Right lobe of liver (tissue), 6 donors: ENCODE results near the gene ZMYND8. TPM values are rescaled to one million over a fixed set of nuclear protein-coding genes. Genes with fewer than 3 reads are reported as not detected.
"Not testable (repeated sequence)": the region's sequence is repeated elsewhere in the genome, so short reads cannot be mapped to it uniquely, and the experiment has no call there.

ENCODE experiments used
- ATAC-seq, 4 donors: fragments of 200-7000 bp; cut with Tn5 transposase; one replicate each; pipeline ENCODE4 v1.9.1; 2020; ENCODE audit warnings: mild to moderate bottlenecking in 4 of 4, moderate library complexity in 4 of 4
- DNase-seq, 3 donors: peaks; one replicate each; pipeline ENCODE4 v3.0.0-alpha.2; 2020
- H3K27ac ChIP-seq, 3 donors: fragments of 200-600 bp; one replicate each; pipeline ENCODE4 v1.8.0; 2022
- H3K27me3 ChIP-seq, 2 donors: fragments of 200-600 bp; one replicate each; pipeline ENCODE4 v1.8.0; 2022
- H3K36me3 ChIP-seq, 4 donors: fragments of 200-600 bp; sonication (generic) in 1 of 4; one replicate each; pipeline versions ENCODE4 v1.5.1 to v1.8.0; 2017 to 2022; ENCODE audit warnings: control low read depth in 1 of 4
- H3K4me1 ChIP-seq, 4 donors: fragments of 200-600 bp; sonication (generic) in 1 of 4; one replicate each; pipeline versions ENCODE4 v1.5.1 to v1.8.0; 2017 to 2022; ENCODE audit warnings: control low read depth in 1 of 4
- H3K4me3 ChIP-seq, 3 donors: fragments of 200-600 bp; one replicate each; pipeline ENCODE4 v1.8.0; 2022
- H3K9me3 ChIP-seq, 4 donors: fragments of 200-600 bp; sonication (generic) in 1 of 4; one replicate each; pipeline versions ENCODE4 v1.5.1 to v1.8.0; 2017 to 2022; ENCODE audit warnings: control low read depth in 1 of 4
- CTCF ChIP-seq, 4 donors: fragments of 200-600 bp in 3 of 4; fragments of 450-650 bp in 1 of 4; IDR thresholded peaks; one replicate each; pipeline versions ENCODE4 v1.5.1 to v1.8.0; 2016 to 2022; ENCODE audit warnings: antibody characterized with exemption in 4 of 4, mild to moderate bottlenecking in 2 of 4
- POLR2A ChIP-seq: fragments of 450-650 bp; IDR thresholded peaks from one replicate; pipeline ENCODE4 v1.6.1; 2017; ENCODE audit warnings: antibody characterized with exemption, mild to moderate bottlenecking
- WGBS: methylation state at CpG from one replicate; pipeline ENCODE4 v1.1.6; 2018; ENCODE audit warnings: low coverage, low lambda C conversion rate; ENCODE audit not compliant: insufficient coverage; ENCODE audit errors: missing lambda C conversion rate; 5-methylcytosine and 5-hydroxymethylcytosine counted together
- intact Hi-C, 2 donors: fragments of 100-400 bp; cut with DNase I; formaldehyde crosslinking; loops; one replicate each; pipeline versions ENCODE4 v1.11.2 to v1.14.1; 2022
- total RNA-seq, 6 experiments: library from RNA; depleted of rRNA in 2 of 6; stranded (reverse); fragments of >200 nt in 2 of 6; fragmentation: NEBNext Ultra II Directional in 3 of 6; extraction: Animal tissue kit (Norgen Biotek cat#: 25700) in 3 of 6; gene quantifications; one replicate each; pipeline versions ENCODE4 v1.1.0 to v1.2.4, GENCODE V29; 2016 to 2023
- donor health status: DM: no; HTN: yes; CAD: no.
- donor health status: DM: no; HTN: no; CAD: no.
- donor health status: DM: no; HTN: no; CAD: no.
- donor health status: DM: no; HTN: yes; CAD: no.
- donor health status: DM: no; HTN: yes; CAD: no.

ZMYND8 gene
- total RNA-seq, 6 experiments from 2014 or later = 7.8 to 25.7 (median 13.8) TPM

GRCh38 chr20:47290008-47290407 lies 66.5 kb downstream of the ZMYND8 start:
- 100% methylated on average over 3 of the region's 3 CpGs for WGBS
- Histone ChIP-seq H3K27ac (no peak overlapping the region), H3K4me1 (no peaks in the 10 kb centered on the region), H3K27me3 (no peaks in the 10 kb centered on the region), H3K9me3 (no peaks in the 10 kb centered on the region), H3K4me3 (no peak overlapping the region), H3K36me3 (peaks cover 0 to 44% (median 18%) of the 10 kb centered on the region in 4 donors)
- DNase-seq (no peak), ATAC-seq (no peak)
- intact Hi-C loops = no loop called here
- TF ChIP-seq CTCF (IDR thresholded peaks at IDR 0.05) (no peak), POLR2A (no peak)

DNA sequence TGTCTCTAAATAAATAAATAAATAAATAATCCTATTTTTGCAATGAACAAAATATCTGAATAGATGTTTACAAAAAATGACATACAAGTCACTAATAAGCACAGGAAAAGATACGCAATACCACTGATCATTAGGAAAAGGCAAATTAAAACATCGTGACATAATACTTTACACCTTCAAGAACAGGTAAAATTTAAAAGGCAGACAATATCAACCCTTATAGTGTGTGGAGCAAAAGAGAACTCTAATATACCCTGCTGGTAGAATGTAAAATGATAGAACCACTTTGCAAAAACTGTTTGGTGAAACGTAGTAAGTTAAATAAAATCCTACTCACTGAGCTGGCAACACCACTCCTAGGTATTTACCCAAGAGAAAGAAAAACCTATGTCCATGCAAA lies 67.4 kb downstream of the ZMYND8 start:
- WGBS = 78% methylated on average over 3 of the region's 3 CpGs
- peaks cover 0 to 52% (median 18%) of the 10 kb centered on the region in 4 donors for H3K36me3 ChIP-seq
- H3K4me1 ChIP-seq = no peaks in the 10 kb centered on the region
- H3K27me3 ChIP-seq = no peaks in the 10 kb centered on the region
- no peak for TF ChIP-seq CTCF (IDR thresholded peaks at IDR 0.05)
- no peaks in the 10 kb centered on the region for H3K9me3 ChIP-seq
- DNase-seq = no peak
- H3K4me3 ChIP-seq = no peak overlapping the region
- H3K27ac ChIP-seq = no peak overlapping the region
- intact Hi-C loops = no loop called here
- ATAC-seq = no peak

GRCh38 chr20:47288530-47288929 lies 68.0 kb downstream of the ZMYND8 start:
- H3K36me3 ChIP-seq = peaks cover 0 to 52% (median 18%) of the 10 kb centered on the region in 4 donors
- not testable (repeated sequence) for H3K4me1 ChIP-seq
- 97% methylated on average over 8 of the region's 8 CpGs for WGBS

DNA sequence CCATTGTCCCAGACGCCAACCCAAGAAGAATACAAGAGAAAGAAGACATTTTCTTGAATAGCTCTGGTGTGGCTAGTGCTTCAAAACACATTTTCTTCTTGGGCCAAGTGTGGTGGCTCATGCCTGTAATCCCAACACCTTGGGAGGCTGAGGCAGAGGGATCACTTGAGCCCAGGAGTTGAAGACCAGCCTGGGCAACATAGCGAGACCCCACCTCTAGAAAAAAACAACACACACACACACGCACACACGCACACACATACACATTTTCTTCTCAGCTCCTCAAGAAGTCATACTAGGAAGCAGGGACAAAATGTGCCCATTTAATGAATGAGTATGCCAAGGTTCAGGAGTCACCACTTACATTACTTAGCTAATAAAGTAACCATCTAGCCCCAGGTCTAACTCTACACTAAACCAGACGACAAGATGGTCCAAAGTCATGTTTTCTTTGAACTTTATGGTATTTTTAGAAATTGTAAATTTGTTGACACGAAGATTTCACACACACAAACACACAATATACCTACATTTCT lies 68.8 kb downstream of the ZMYND8 start:
- H3K36me3 ChIP-seq = peaks cover 0 to 60% (median 17%) of the 10 kb centered on the region in 4 donors
- no peak for ATAC-seq
- no peak for TF ChIP-seq POLR2A
- no peak for TF ChIP-seq CTCF (IDR thresholded peaks at IDR 0.05)
- no peaks in the 10 kb centered on the region for H3K4me1 ChIP-seq
- no peaks in the 10 kb centered on the region for H3K27me3 ChIP-seq
- H3K27ac ChIP-seq = no peak overlapping the region
- no peak overlapping the region for H3K4me3 ChIP-seq
- intact Hi-C loops = no loop called here
- H3K9me3 ChIP-seq = no peaks in the 10 kb centered on the region
- 91% methylated on average over 5 of the region's 6 CpGs for WGBS
- DNase-seq = no peak

More at GRCh38 chr20:47288530-47288929, 68.0 kb downstream of the ZMYND8 start:
- H3K27me3 ChIP-seq, H3K27ac ChIP-seq, ATAC-seq, DNase-seq, intact Hi-C loops, H3K4me3 ChIP-seq, H3K9me3 ChIP-seq: not testable (repeated sequence)

DNA sequence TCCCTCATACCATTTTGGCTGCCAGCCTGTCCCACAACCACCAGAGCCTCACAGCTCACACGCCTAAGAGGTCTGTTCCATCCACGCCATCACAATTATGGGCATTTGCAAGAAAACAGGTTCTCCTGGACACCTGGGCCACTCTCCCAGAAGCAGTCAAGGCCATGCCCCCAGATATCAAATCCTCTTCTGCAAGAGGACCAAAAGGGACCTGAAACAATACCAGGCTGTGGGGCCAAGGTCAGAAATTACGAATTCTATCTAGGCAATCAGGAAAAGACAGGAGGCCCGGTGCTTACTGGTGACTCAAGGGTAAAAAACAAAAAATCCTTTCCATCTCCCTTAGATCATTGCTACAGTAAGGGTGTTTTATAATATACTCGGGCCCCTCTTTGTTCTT lies 69.8 kb downstream of the ZMYND8 start:
- Histone ChIP-seq H3K9me3 (no peaks in the 10 kb centered on the region), H3K27me3 (no peaks in the 10 kb centered on the region), H3K4me3 (no peak overlapping the region), H3K4me1 (no peaks in the 10 kb centered on the region), H3K36me3 (peaks cover 0 to 52% (median 18%) of the 10 kb centered on the region in 4 donors), H3K27ac (no peak overlapping the region)
- no peak for TF ChIP-seq CTCF (IDR thresholded peaks at IDR 0.05)
- no peak for TF ChIP-seq POLR2A
- intact Hi-C loops = no loop called here
- no peak for ATAC-seq
- WGBS = 88% methylated on average over 5 of the region's 5 CpGs
- DNase-seq = no peak
